COLO668 (cell line): Measurements from ENCODE around the gene KCNMA1.

Experiments
- DNase-seq: peaks from one replicate; lab custom pipeline; 2025; ENCODE audit not compliant: unreplicated experiment; lab: John Stamatoyannopoulos, UW

Gene KCNMA1

DNA sequence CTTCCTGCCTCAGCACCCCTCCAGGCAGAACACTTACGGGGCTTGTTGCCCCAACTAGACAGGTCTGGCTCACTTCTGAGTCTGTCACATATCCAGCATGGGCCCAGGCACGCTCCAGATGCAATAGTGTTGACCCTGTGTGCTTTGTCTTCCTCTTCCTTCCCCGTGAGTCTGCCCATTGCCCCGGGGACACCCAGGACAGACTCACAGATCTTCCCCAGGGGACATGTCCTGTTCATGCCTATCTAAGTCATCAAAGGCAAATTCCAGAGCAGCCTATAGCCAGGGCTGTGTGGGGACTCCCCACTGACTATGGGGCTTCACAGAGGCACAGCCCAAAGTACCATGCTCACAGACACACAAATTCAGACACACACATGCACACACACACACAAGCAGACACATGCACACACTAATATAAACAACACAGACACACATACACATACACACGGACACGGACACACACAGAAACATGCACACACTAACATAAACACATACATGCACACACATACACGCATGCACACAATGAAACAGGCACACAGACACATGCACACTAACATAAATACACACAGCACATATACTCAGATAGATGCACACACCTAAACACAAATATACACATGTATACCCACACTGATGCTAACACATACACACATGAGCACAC, 175.8 kb downstream of the KCNMA1 start:
- DNase-seq: no peak

DNA sequence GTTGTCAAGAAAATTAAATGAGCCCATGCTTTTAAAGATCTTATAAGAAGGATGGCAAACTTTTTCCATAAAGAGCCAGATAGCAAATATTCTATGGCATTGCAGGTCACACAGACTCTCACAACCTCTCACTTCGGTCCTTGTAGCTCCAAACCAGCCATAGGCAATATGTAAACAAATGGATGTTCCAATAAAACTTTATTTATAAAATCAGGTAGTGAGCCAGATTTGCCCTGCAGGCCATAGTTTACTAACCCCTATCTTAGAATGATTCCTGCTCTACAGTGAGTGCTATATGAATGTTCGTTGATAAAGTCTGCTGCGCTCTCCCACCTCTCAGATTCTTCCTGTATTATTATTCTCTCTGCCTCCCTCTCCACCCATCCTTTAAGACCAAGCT, 177.7 kb downstream of the KCNMA1 start:
- no peak for DNase-seq

DNA sequence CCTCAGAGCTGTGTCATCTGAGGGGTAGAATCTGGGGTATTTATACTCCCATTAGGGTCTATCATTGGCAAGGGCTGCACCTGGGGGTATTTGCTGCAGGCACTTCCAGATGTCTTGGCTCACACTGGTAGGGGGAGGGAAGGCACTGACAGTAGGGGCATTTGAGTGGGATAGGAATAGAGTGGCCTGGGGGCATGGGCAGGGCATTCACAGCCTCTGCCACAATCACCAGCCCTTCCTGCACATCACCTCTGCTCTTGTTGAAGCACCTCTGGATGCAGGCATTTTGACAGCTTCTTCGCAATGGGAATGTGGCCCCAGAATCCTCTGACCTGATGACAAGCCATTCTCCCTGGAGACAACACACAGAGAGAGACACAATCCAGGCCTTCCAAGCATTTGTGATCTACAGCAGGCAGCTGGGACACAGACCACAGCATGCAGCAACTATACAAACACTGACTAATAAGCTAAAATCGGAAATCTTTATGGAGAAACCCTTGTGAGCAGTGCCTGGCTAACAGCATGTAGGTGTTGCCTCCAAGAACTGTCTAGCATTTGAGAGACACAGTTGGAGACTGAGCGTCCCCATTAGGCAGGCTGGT, 178.5 kb downstream of the KCNMA1 start:
- DNase-seq: no peak

DNA sequence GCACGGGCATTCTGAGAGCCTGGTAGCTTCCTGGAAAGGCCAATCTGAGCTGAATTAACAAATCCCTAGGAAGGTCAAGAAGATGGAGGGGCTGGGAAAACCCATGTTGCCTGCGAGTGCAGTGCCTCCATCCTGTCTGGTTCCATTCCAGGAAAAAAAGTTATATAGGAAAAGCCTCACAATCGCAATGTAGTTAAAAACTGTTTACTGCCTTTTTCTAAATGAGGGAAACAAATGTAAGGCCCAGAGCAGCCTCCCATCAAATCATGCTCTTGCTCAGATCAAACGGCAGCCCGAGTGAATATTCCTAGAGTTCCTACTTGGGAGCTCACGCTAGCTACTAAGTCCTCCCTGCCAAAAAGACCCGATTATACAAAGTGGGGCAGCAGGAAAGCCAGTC, 179.9 kb downstream of the KCNMA1 start:
- DNase-seq: no peak

DNA sequence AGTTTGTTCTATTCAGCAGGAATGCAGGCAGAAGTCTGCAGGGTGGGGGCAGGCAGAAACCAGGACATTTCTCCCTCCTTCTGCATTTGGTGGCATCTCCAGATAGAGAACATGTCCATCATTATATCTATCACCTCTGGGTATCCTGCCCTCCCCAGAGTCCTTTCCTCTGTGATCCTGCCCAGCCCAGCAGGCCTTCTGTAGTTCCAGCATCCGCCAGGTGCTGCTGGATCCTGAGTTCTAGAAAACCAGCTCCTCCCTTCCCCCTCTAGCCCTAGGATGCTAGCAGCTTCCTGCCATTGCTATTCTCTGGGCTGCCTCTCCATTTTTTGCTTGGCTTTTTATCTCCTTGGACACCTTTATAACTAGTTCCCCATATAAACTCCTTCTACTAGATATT, 180.3 kb downstream of the KCNMA1 start:
- DNase-seq: no peak

DNA sequence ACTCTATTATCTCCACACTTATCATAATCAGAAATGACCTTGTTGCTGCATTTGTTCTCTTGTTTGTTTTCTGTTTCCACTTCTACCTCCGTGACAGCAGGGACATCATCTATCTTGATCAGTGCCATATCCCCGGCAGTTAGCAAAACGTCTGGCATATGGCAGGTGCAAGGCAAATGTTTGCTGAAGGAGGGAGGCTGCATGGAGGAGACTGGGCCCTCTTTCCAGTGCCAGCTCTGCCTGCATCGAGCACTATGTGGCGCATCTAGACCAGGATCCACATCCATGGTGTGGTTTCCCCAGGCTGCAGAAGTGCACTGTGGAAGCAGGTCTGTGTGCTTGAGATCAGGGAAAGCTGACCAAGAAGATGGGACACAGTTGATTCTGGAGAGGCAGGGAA, 181.2 kb downstream of the KCNMA1 start:
- peak; percentile 83 for DNase-seq

DNA sequence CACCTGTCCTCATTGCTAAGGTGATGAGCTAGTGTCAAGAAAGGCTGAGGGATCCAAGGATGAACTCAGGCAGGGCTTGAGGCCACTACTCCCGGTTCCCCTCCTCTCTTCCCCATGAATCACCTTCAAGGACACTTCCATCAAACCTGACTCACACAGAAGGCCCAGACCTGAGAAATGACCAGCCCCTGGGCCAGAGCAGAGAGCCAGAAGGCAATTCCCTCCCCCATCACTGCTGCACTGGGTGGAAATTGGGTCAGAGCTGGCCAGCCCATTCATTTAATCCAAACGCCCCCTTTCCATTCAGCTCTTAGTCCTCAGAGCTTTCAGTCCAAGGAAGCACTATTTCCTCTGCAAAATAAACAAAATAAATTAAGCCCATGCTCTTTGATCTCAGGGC, 182.0 kb downstream of the KCNMA1 start:
- DNase-seq: no peak

DNA sequence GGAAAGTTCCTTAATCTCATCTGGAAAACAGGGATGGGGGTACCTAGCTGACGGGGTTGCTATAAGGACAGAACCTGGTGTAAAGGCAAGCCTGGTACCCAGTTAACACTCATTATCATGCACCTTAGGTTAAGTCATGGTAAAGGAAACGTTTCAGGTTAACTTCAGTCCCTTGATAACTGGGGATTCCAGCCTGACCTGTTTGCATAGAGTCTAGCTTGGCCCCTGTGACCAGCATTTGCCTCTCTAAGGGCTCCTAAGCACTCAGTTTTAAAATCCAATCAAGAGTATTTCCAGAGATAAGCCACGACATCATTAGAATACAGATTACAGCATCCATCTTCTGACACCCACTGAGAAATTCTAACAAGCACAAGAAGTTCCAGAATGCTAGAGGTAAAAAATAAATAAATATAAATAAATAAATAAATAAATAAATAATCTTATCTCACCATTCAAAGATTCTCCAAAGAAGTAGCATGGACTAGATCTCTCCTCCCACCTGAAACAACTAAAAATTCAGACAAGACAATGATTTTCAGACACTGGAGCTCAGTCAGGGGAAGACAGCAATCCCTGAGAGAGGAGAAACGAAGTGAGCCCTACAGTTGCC, 184.6 kb downstream of the KCNMA1 start:
- no peak for DNase-seq

DNA sequence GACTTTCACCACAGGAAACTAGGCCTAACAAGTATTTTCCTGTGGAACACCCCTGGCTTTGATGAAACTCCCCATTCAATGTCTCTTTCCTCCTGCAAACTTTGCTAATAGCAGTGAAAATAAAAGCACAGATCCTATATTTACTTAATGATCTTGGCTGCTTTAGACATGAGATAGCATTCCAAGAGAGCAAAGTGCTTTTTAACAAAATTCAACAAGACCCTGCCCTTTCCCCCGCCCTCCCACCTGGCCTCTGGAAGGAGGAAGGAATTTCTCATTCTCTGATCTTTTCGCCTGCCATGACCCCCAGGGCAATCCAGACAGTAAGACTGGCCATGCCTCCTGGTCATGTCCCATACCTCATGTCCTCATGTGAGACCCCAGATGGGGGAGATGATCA, 185.7 kb downstream of the KCNMA1 start:
- no peak for DNase-seq

DNA sequence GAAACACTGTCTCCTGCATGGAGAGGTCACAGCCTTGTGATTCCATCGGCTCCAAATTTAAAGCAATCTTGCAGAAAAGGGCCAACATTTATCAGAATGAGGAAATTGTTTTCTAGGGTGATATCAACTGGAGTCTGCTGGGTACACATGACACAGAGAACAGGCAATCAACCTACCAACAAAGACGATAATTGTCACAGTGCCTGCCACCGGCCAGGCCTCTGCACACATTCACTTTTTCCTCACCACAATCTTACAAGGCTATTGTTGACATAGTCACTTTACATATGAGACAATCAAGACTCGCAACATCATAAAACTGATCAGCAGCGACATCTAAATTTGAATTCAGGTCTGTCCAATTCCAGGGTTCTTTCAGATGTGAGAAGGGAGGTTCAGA, 189.4 kb downstream of the KCNMA1 start:
- DNase-seq: no peak

DNA sequence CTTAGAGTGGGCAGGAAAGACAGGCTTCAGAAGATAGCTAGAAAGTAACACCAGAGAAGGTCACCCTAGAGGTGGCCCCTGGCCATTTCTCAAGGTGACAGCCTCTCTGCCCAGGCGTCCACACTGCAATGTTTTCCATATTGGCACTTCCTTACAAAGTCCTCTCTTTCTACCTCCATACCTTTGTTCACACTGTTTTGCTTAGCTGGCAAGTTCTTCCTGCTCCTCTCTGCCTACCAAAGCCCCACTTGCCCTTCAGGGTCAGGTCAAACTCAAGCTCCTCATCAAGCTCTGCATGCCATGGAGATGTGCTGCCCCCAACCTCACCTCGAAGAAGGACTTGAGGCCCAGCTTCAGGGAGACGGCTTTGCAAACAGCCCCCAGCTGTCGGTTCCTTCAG, 190.9 kb downstream of the KCNMA1 start:
- no peak for DNase-seq

DNA sequence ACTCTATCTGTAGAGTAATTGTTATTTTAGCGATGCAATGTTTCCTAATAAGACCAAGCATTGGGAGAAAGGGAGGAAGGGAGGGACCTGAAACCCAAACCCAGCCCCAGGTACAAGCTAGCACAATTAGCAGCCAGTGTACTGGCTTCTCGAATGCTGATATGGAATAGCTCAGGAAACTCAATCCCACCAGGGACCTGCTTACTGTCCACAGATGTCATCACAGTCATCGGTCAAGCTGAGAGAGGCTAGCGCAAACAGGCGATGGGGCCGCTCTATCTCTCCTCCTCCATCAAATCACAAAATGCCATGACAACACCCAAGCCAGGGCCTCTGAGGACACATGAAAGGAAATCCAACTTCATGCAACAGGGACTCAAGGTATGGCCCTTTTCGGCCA, 192.1 kb downstream of the KCNMA1 start:
- no peak for DNase-seq

DNA sequence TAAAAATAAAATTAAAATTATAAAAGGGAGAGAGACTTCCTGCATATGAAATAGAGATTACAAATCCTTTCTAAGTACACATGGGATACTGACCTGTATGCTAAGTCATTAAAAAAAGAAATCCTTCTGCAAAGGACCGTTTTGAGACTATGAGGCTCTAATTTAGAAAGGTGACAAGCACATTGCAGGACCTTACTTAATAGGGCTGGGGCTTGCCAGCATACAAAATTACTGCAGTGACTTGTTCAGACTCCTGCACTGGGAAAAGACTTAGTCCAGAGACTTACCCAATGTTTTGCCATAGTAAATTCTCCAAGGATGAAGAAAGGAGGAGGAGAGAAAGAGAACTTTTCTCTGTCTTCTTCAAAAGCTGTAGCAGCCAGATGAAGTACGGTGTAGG, 193.6 kb downstream of the KCNMA1 start:
- no peak for DNase-seq

DNA sequence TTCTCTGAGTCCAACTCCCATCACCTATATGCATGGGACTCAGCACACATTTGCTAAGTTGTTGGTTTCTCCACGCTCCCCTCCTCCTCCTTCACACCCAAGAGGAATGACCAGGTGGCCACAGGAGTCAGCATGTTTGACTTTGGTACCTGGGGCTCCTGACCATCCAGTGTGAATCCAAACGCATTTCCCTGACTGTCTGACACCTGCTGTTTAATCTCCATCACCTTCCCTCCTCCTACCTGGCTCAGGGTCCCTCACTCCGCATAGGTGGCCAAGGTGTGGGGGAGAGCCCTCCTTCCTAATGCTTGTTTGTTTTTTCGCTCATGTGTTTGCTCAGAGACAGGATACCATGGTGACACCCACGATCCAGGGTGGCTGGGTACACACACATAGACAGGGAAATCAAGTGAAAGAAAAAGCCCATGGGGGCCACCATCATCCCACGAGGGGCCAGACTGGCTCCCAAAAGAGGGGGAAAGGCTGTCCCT, 194.9 kb downstream of the KCNMA1 start:
- peak; percentile 80 for DNase-seq

DNA sequence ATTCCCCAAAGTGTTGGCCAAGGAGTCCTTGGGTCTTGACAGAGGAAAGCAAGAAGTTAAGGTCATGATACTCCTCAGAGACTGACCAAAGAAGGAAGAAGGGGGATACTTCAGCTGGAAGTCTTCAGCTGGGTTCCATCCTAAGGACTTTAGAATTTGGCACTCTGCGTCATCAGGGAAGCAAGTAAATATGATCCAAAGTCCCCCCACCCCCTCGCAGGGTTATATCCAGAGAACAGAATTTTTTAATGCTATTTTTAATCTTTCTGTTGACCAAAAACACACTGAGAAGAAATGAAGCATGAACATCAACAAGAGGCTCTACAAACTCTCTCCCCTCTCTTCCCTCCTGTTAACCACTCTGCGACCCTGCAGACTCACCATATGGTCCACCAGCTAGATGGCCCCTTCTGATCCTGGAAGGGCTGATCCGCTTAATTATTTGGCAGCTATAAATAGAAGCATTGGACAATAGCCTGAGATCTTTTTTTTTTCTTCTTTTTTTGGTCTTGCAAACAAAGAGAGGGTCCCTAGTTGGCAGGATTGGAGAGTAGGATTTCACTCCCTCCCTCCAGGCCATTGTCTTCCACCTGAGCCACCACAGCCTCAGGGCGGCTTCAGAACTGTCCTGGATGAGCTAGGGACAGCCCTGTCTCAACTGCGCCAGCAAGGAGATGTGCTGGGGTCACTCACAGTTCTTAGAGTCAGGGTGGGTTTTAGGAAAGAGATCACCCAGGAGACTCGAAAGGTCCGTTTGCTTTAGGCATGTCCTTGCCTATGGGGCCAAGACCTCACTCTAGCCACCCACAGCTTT, 196.0 kb downstream of the KCNMA1 start:
- DNase-seq: peak; percentile 9

DNA sequence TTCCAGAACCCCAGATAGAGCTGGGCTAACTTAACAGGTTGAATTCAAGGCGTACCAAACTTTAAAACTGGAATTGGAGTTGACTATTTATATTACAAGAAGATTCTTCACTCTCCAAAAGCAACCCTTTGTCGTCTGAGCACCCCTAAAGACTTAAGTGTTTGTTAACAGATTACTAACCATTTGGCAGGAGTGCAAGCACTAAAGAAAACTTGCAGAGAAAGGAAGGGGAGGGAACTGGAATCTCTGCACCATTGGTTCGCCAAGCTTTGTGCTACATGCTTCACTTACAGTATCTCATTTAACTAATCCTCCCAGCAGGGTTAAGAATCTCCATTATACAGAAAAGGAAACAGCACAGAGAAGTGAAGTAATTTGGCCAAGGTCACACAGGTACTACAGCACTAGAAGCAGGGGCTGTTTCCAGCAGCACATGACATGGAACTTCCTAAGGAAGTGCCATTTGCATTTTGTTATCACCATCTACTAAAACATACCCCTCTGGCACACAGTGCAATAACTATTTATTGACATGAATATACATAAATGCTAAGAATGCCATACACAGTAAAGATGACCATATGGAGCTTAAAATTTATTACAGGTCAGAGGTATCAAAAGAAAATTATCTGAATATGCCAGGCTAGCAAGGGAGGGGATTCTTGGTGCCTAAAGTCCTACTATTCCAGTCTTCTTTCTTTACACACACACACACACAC, 201.2 kb downstream of the KCNMA1 start:
- no peak for DNase-seq

DNA sequence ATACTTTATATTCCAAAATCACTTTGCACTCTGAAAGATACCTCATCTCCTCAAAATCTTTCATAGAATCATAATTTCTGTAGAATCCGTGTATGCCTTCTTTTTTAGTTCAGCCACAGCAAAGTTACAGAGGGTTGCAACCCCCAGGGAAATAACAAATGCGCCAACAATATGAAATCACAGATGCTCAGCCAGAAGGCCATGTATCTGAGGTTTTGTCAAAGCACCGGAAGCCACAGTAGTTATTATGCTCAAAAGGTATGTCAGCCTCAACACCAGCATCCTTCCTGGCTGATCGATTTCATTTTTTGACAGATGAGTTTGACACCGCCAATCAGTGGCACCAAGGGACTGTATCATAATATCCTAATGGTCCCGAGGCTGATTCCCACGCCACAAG, 204.1 kb downstream of the KCNMA1 start:
- no peak for DNase-seq

DNA sequence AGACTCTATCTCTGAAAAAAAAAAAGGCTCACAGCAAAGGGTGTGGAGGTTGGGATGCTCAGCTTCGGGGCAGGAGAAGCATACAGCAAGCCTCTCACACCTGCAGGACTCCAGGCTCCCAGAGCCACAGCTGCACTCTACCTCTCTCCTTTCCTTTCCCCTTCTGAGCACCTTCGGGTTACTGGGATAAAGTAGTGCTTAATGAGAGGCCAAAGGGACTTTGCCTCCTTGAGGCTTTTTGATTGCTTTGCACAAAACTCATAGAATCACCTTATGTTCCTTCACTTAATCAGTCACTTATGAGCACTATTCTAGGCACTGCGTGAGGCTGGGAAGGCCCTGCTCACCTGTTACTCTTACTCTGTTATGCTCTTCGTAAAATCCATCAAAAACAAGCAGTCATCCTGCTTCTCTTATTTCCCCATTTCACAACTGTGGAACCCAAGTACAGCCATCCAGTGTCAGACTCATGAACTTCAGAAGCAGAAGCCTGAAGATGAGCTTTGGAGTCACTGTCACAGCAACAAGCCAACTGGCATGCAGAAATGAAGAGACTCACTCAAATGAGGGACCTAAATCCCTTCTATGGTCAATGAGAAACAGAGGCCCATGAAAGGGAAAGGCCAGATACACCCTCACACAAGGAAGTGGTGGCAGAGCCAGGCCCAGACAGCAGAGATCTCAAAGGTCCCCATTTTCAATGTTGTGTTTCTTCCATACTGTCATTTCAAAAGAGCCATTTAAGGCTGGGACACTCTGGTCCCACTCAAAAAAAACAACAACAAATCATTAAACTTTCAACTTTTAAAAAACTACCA, 205.4 kb downstream of the KCNMA1 start:
- no peak for DNase-seq

DNA sequence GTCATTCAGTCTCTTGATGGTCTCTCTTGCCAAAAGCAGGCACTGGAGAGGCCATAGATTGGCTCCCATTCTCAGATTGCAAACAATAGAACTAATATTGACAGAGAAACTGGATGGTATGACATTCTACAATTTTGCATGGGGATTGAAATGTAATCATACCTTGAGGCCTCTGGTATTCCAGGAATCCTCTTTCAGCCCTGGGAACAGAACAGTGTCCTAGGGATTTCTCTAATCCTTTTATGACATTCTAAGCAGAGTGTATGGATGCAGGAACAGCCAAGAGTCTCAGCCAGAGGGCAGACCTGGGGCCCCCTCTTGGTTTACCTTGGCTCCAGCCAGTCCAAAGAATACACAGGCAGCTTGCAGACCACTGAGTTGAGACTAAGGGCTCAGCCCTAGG, 206.4 kb downstream of the KCNMA1 start:
- DNase-seq: no peak

DNA sequence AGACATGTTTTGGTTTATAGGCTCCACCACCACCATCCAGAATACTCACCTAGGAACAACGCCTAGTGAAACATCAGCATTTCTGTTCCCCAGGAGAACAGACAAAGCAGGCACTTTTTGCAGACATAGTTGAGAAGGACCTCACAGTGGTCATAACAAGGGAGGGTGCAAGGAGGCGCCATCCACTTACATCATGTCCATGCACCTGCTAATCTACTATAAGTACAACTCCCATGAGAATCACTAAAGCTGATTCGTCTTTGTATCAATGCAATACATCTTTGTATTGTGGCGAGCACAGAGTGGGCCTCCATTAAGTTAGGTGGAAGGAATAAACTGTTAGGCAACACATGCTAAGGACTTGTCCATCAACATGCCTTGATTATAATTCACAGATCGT, 207.1 kb downstream of the KCNMA1 start:
- DNase-seq: no peak
